ENCODE data around the gene PRKCE.
A peak's percentile ranks its signal among the peaks of the same experiment; 100 is the strongest.

The PRKCE gene

GRCh38 chr2:46181306-46181705, 529.8 kb downstream of the PRKCE start:
- DNase-seq = no peak
- TF ChIP-seq CTCF (IDR thresholded peaks at IDR 0.05; ENCODE audit: low read depth, low read length) = no peak
- peaks cover 18% of the 10 kb centered on the region for H3K36me3 ChIP-seq

GRCh38 chr2:46181789-46182530, 530.5 kb downstream of the PRKCE start:
- no peak for DNase-seq
- peaks cover 18% of the 10 kb centered on the region for H3K36me3 ChIP-seq
- H3K9me3 ChIP-seq = no peaks in the 10 kb centered on the region
- no peaks in the 10 kb centered on the region for H3K27me3 ChIP-seq
- no peaks in the 10 kb centered on the region for H3K4me1 ChIP-seq
- TF ChIP-seq CTCF (IDR thresholded peaks at IDR 0.05; ENCODE audit: low read depth, low read length) = no peak
- H3K4me3 ChIP-seq (ENCODE audit: low read depth, low read length) = no peak overlapping the region

More at GRCh38 chr2:46181306-46181705, 529.8 kb downstream of the PRKCE start:
- Histone ChIP-seq H3K27me3 (no peaks in the 10 kb centered on the region), H3K4me3 (ENCODE audit: low read depth, low read length) (no peak overlapping the region), H3K4me1 (no peaks in the 10 kb centered on the region), H3K9me3 (no peaks in the 10 kb centered on the region)

GRCh38 chr2:46183426-46183825, 532.0 kb downstream of the PRKCE start:
- no peak for TF ChIP-seq CTCF (IDR thresholded peaks at IDR 0.05; ENCODE audit: low read depth, low read length)
- DNase-seq = no peak
- Histone ChIP-seq H3K27me3 (no peaks in the 10 kb centered on the region), H3K36me3 (peaks cover 18% of the 10 kb centered on the region), H3K9me3 (no peaks in the 10 kb centered on the region), H3K4me3 (ENCODE audit: low read depth, low read length) (no peak overlapping the region), H3K4me1 (no peaks in the 10 kb centered on the region)

GRCh38 chr2:46184794-46185583, 533.5 kb downstream of the PRKCE start:
- peak; percentile 22; the same call in 1 of the 2 replicates for TF ChIP-seq CTCF (IDR thresholded peaks at IDR 0.05; ENCODE audit: low read depth, low read length)
- H3K36me3 ChIP-seq = peaks cover 18% of the 10 kb centered on the region
- DNase-seq = no peak
- no peak overlapping the region for H3K4me3 ChIP-seq (ENCODE audit: low read depth, low read length)
- H3K27me3 ChIP-seq = no peaks in the 10 kb centered on the region
- no peaks in the 10 kb centered on the region for H3K4me1 ChIP-seq
- H3K9me3 ChIP-seq = no peaks in the 10 kb centered on the region

GRCh38 chr2:46187112-46187618, 535.7 kb downstream of the PRKCE start:
- no peaks in the 10 kb centered on the region for H3K4me1 ChIP-seq
- no peak overlapping the region for H3K4me3 ChIP-seq (ENCODE audit: low read depth, low read length)
- H3K27me3 ChIP-seq = no peaks in the 10 kb centered on the region
- H3K9me3 ChIP-seq = no peaks in the 10 kb centered on the region
- no peak for DNase-seq
- peaks cover 18% of the 10 kb centered on the region for H3K36me3 ChIP-seq
- no peak for TF ChIP-seq CTCF (IDR thresholded peaks at IDR 0.05; ENCODE audit: low read depth, low read length)

Measured in BE2C (cell line).